ENCODE measurements around the gene DCLK1. TPM values are rescaled to one million over a fixed set of nuclear protein-coding genes. Genes with fewer than 3 reads are reported as not detected.

The DCLK1 gene
- total RNA-seq, 4 donors from 2014 or later, result 11.7 to 51.4 (median 15.8) TPM

DNA sequence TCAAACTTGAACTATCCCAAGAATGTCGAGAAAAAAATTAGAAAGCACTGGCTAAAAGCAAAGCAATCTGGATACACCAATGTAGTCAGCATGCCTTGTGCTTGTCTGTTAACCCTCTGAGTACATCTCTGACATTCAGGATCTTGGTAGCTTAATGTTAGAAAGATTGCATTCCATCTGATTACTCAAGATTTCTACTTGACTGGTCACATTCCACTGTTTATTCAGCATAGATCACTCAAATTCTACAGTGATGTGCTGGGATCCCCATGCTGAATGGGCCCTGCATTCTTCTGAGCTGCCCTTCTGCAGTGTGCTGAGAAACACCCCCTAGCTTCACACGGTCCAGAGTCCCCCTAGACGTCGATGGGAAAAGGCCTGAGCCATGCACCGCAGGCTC is 359.3 kb downstream of the DCLK1 start:
- WGBS, result 40% methylated on average over 5 of the region's 5 CpGs
- Histone ChIP-seq H3K4me3 (no peak overlapping the region), H3K36me3 (no peaks in the 10 kb centered on the region), H3K4me1 (no peaks in the 10 kb centered on the region), H3K9me3 (no peaks in the 10 kb centered on the region), H3K27me3 (no peaks in the 10 kb centered on the region), H3K27ac (no peak overlapping the region)
- TF ChIP-seq POLR2AphosphoS5 (IDR thresholded peaks at IDR 0.05) (no peak), POLR2A (IDR thresholded peaks at IDR 0.05) (no peak), EP300 (IDR thresholded peaks at IDR 0.05) (no peak)
- TF ChIP-seq, protein P1, sequence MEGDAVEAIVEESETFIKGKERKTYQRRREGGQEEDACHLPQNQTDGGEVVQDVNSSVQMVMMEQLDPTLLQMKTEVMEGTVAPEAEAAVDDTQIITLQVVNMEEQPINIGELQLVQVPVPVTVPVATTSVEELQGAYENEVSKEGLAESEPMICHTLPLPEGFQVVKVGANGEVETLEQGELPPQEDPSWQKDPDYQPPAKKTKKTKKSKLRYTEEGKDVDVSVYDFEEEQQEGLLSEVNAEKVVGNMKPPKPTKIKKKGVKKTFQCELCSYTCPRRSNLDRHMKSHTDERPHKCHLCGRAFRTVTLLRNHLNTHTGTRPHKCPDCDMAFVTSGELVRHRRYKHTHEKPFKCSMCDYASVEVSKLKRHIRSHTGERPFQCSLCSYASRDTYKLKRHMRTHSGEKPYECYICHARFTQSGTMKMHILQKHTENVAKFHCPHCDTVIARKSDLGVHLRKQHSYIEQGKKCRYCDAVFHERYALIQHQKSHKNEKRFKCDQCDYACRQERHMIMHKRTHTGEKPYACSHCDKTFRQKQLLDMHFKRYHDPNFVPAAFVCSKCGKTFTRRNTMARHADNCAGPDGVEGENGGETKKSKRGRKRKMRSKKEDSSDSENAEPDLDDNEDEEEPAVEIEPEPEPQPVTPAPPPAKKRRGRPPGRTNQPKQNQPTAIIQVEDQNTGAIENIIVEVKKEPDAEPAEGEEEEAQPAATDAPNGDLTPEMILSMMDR (IDR thresholded peaks at IDR 0.05), result no peak
- no peak for DNase-seq (ENCODE audit: low spot score in 2 of 2)

DNA sequence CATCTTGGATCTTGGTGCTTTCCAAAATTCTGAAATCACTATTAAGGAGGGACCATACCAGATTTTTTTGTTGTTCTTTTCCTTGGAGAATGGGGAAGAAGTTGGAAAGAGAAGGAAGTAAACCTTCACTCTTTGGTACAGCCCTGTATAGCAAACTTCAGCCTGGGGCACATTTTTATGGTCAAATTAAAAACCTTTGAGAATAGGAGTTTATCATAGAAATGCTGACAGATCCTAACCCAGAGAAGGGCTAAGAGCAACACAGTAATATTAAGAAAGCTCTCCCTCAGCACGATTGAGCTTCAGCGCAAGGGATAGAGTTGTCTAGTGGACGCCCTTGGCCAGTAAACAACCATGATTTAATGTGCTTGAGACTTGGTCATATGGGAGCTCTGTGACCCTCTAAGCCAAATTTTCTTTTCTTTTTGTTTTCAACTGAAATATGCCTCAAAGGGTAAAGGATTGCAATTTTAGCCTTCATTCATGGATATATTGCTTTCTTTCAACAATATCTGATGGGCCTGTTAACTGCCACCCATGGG is 360.4 kb downstream of the DCLK1 start:
- H3K27ac ChIP-seq, result no peak overlapping the region
- no peak for DNase-seq (ENCODE audit: low spot score in 2 of 2)
- no peaks in the 10 kb centered on the region for H3K4me1 ChIP-seq
- no peaks in the 10 kb centered on the region for H3K9me3 ChIP-seq
- WGBS, result 72% methylated on average over 3 of the region's 3 CpGs
- H3K27me3 ChIP-seq, result no peaks in the 10 kb centered on the region
- H3K36me3 ChIP-seq, result no peaks in the 10 kb centered on the region
- TF ChIP-seq EP300 (IDR thresholded peaks at IDR 0.05), result no peak
- TF ChIP-seq POLR2A (IDR thresholded peaks at IDR 0.05), result no peak
- TF ChIP-seq POLR2AphosphoS5 (IDR thresholded peaks at IDR 0.05), result no peak
- TF ChIP-seq, protein P1 (IDR thresholded peaks at IDR 0.05), result no peak
- no peak overlapping the region for H3K4me3 ChIP-seq

DNA sequence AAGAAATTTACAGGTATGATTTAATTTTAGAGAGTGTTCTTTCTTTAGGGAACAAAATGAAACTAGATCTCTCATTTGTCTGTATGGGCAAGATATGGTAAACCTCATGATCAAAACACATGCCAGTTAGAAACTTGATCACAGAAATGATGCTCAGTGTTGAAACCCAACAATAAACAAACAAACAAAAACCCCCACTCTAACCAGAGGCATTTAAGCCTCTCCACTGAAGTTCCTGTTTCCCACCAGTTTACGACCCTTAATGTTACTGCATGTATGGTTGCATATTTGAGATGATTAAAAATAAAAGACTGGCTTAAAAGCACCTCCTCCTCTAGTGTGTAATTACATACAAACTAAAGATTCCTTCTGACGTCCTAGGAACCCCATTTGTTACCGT is 361.4 kb downstream of the DCLK1 start:
- WGBS, result 57% methylated on average over 3 of the region's 3 CpGs
- Histone ChIP-seq H3K9me3 (no peaks in the 10 kb centered on the region), H3K4me3 (no peak overlapping the region), H3K4me1 (no peaks in the 10 kb centered on the region), H3K27me3 (no peaks in the 10 kb centered on the region), H3K36me3 (no peaks in the 10 kb centered on the region), H3K27ac (no peak overlapping the region)
- TF ChIP-seq, protein P1 (IDR thresholded peaks at IDR 0.05), result no peak
- TF ChIP-seq EP300 (IDR thresholded peaks at IDR 0.05) (no peak), POLR2A (IDR thresholded peaks at IDR 0.05) (no peak), POLR2AphosphoS5 (IDR thresholded peaks at IDR 0.05) (no peak)
- DNase-seq (ENCODE audit: low spot score in 2 of 2), result no peak

DNA sequence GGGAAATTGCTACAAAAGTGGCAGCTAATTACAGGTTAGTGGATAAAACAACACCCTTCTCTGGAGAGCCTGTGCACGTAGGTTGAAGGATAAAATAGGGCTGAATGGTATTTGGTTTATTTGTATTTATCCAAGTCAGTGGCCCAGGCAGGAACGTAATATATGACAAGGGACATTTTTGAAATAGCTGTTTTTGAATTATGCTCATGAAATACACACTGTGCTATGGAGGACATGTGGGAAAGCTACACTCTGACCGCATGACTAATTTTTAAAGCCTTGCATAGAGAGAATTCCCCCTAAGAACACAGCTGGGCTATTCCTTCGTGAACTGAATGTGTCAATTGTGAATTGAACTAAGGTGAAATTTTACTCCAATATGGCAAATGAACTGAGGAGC is 362.6 kb downstream of the DCLK1 start:
- no peaks in the 10 kb centered on the region for H3K9me3 ChIP-seq
- H3K4me1 ChIP-seq, result no peaks in the 10 kb centered on the region
- DNase-seq (ENCODE audit: low spot score in 2 of 2), result no peak
- TF ChIP-seq POLR2AphosphoS5 (IDR thresholded peaks at IDR 0.05) (no peak), POLR2A (IDR thresholded peaks at IDR 0.05) (no peak), EP300 (IDR thresholded peaks at IDR 0.05) (no peak)
- TF ChIP-seq, protein P1 (IDR thresholded peaks at IDR 0.05), result no peak
- no peaks in the 10 kb centered on the region for H3K36me3 ChIP-seq
- H3K4me3 ChIP-seq, result no peak overlapping the region
- H3K27me3 ChIP-seq, result no peaks in the 10 kb centered on the region
- WGBS, result 70% methylated on average over 4 of the region's 4 CpGs
- no peak overlapping the region for H3K27ac ChIP-seq

GRCh38 chr13:35768073-35768472 is 363.1 kb downstream of the DCLK1 start:
- H3K27ac ChIP-seq, result no peak overlapping the region
- H3K9me3 ChIP-seq, result no peaks in the 10 kb centered on the region
- H3K36me3 ChIP-seq, result no peaks in the 10 kb centered on the region
- no peaks in the 10 kb centered on the region for H3K4me1 ChIP-seq
- TF ChIP-seq, protein P1 (IDR thresholded peaks at IDR 0.05), result no peak
- TF ChIP-seq POLR2A (IDR thresholded peaks at IDR 0.05), result no peak
- TF ChIP-seq POLR2AphosphoS5 (IDR thresholded peaks at IDR 0.05), result no peak
- H3K27me3 ChIP-seq, result no peaks in the 10 kb centered on the region
- H3K4me3 ChIP-seq, result no peak overlapping the region
- 57% methylated on average over 4 of the region's 4 CpGs for WGBS
- no peak for DNase-seq (ENCODE audit: low spot score in 2 of 2)

Data from suprapubic skin (tissue), 4 donors.